Measurements from ENCODE around the gene CYP3A7. TPM values are rescaled to one million over a fixed set of nuclear protein-coding genes. Genes with fewer than 3 reads are reported as not detected.

Gene CYP3A7
- total RNA-seq, 1 donor from 2014 or later = 1.6 TPM

- Histone ChIP-seq H3K27me3 (no peaks in the 10 kb centered on the region), H3K36me3 (no peaks in the 10 kb centered on the region), H3K4me1 (peaks cover 12% of the 10 kb centered on the region), H3K9me3 (no peaks in the 10 kb centered on the region), H3K27ac (no peak overlapping the region), H3K4me3 (no peak overlapping the region)
- TF ChIP-seq CTCF (IDR thresholded peaks at IDR 0.05) = peak; percentile 28
- no peak for DNase-seq
- intact Hi-C loops (cut with DNase I) = no loop called here
- no peak for ATAC-seq
Measured at GRCh38 chr7:99733448-99733847, 1.5 kb downstream of the CYP3A7 start.

DNA sequence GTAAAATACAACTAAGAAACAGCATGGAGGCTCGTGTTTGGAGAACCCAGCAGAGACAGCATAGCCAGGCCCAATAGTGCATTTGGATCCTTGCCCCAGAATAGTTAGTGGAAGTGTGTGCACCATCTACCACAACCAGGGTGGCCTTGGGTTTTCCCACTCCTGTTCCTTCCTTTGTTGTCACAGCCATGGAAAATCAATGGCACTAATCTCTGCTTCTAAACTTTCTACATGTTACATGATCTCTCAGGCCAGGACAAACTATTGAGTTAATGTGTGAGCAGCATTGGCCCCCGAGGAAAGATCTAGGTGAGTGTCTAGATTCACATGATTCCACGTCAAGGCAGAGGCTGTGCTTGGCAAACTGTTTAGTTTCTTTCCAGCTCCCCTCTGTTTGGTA is 2.0 kb downstream of the CYP3A7 start:
- no peak for TF ChIP-seq CTCF (IDR thresholded peaks at IDR 0.05)
- Histone ChIP-seq H3K4me1 (peaks cover 12% of the 10 kb centered on the region), H3K36me3 (no peaks in the 10 kb centered on the region), H3K4me3 (no peak overlapping the region), H3K9me3 (no peaks in the 10 kb centered on the region), H3K27me3 (no peaks in the 10 kb centered on the region), H3K27ac (no peak overlapping the region)
- DNase-seq = no peak
- intact Hi-C loops (cut with DNase I) = no loop called here
- ATAC-seq = no peak

DNA sequence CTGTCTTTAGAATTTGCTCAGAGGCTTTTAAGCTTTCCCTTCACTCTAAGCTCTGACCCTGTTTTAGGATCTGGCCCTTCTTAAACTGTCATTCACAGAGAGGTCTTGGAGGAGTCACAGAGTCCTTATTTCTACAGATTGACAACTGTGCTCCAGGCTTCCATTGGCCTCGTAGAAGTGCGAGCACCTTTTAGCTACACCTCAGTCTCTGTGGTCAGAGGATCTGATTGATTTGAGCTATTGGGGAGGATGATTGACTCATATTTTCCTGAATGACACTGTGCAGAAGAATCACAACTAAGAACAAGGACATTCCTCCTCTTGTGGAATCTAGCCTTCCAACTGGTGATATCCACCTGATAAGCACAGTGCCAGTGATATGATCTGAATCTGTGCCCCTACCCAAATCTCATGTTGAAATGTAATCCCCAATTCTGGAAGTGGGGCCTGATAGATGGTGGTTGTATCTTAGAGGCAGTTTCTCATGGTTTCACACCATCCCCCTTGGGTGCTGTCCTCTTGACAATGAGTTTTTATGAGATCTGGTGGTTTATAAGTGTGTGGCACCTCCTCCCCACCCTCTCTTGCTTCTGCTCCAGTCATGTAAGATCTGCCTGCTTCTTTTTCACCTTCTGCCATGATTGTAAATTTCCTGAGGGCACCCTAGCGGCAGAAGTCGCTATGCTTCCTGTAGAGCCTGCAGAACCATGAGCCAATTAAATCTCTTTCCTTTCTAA is 3.2 kb downstream of the CYP3A7 start:
- Histone ChIP-seq H3K9me3 (no peaks in the 10 kb centered on the region), H3K27ac (no peak overlapping the region), H3K36me3 (no peaks in the 10 kb centered on the region), H3K4me3 (no peak overlapping the region), H3K4me1 (peaks cover 12% of the 10 kb centered on the region), H3K27me3 (no peaks in the 10 kb centered on the region)
- ATAC-seq (no peak), DNase-seq (no peak)
- TF ChIP-seq CTCF (IDR thresholded peaks at IDR 0.05) = no peak
- intact Hi-C loops (cut with DNase I) = no loop called here

GRCh38 chr7:99730992-99731391 is 4.0 kb downstream of the CYP3A7 start:
- Histone ChIP-seq H3K36me3 (no peaks in the 10 kb centered on the region), H3K4me1 (peaks cover 12% of the 10 kb centered on the region), H3K4me3 (no peak overlapping the region), H3K9me3 (no peaks in the 10 kb centered on the region), H3K27ac (no peak overlapping the region), H3K27me3 (no peaks in the 10 kb centered on the region)
- no peak for TF ChIP-seq CTCF (IDR thresholded peaks at IDR 0.05)
- no peak for DNase-seq
- ATAC-seq = no peak
- intact Hi-C loops (cut with DNase I) = no loop called here

GRCh38 chr7:99730238-99730810 is 4.7 kb downstream of the CYP3A7 start:
- no peak for TF ChIP-seq CTCF (IDR thresholded peaks at IDR 0.05)
- H3K4me1 ChIP-seq = peaks cover 12% of the 10 kb centered on the region
- H3K27me3 ChIP-seq = no peaks in the 10 kb centered on the region
- H3K4me3 ChIP-seq = no peak overlapping the region
- ATAC-seq = peak; percentile 30
- no peak overlapping the region for H3K27ac ChIP-seq
- H3K9me3 ChIP-seq = no peaks in the 10 kb centered on the region
- DNase-seq = no peak
- H3K36me3 ChIP-seq = no peaks in the 10 kb centered on the region
- intact Hi-C loops (cut with DNase I) = no loop called here
